Panc1 (cell line): ENCODE results near the gene ERC2. TPM values are rescaled to one million over a fixed set of nuclear protein-coding genes. Genes with fewer than 3 reads are reported as not detected.

ENCODE experiments used
- ATAC-seq: fragments of 200-7000 bp; cut with Tn5 transposase; 2 replicates; pipeline ENCODE4 v1.9.1; 2020; ENCODE audit warnings: mild to moderate bottlenecking, moderate library complexity
- BruUV-seq: library from RNA; stranded (reverse); fragments of 400-500 nt; replicated peaks from 2 replicates; lab custom pipeline; 2021; lab: Mats Ljungman, UMichigan
- CTCF ChIA-PET: fragments of 300-600 bp; sonication (Branson Sonifier 250); formaldehyde crosslinking; loops from one replicate; lab custom pipeline; 2022; ENCODE audit warnings: antibody characterized with exemption; lab: Charles Lee
- POLR2A ChIA-PET: fragments of 300-600 bp; sonication (Branson Sonifier 250); formaldehyde crosslinking; loops from one replicate; lab custom pipeline; 2022; ENCODE audit warnings: antibody characterized with exemption; lab: Charles Lee
- DNase-seq: peaks from one replicate; pipeline ENCODE4 v3.0.0-alpha.2; 2010; ENCODE audit warnings: low read depth, low spot score
- H3K27ac ChIP-seq: 2 replicates; pipeline ENCODE4 v1.5.1; 2011; ENCODE audit warnings: mild to moderate bottlenecking, low read length, inconsistent platforms
- H3K27me3 ChIP-seq: fragments of 200-500 bp; sonication (Bioruptor generic); 2 replicates; pipeline ENCODE4 v1.6.0; 2014; ENCODE audit warnings: low read length, inconsistent platforms; ENCODE audit not compliant: control insufficient read depth, insufficient read depth
- H3K36me3 ChIP-seq: fragments of 200-500 bp; sonication (Bioruptor generic); 2 replicates; pipeline ENCODE4 v1.5.1; 2014; ENCODE audit warnings: inconsistent platforms, mild to moderate bottlenecking, low read length, moderate library complexity; ENCODE audit not compliant: control insufficient read depth, insufficient read depth
- H3K4me1 ChIP-seq: 2 replicates; pipeline ENCODE4 v1.5.1; 2011; ENCODE audit warnings: inconsistent platforms, mild to moderate bottlenecking, low read length, moderate library complexity; ENCODE audit not compliant: control insufficient read depth, insufficient read depth
- H3K4me3 ChIP-seq, 2 experiments: 2 replicates each; pipeline ENCODE4 v1.5.1; 2011 to 2012; ENCODE audit warnings: low read depth in 2 of 2, low read length in 2 of 2, mild to moderate bottlenecking in 2 of 2, inconsistent platforms in 1 of 2, moderate library complexity in 1 of 2
- H3K9me3 ChIP-seq: fragments of 200-500 bp; sonication (Bioruptor generic); 2 replicates; pipeline ENCODE4 v1.5.1; 2014; ENCODE audit warnings: low read depth, mild to moderate bottlenecking, inconsistent platforms, low read length, moderate library complexity; ENCODE audit not compliant: control insufficient read depth, insufficient read depth
- CTCF ChIP-seq: fragments of 450-650 bp; IDR thresholded peaks from 2 replicates; pipeline ENCODE4 v1.5.1; 2017; ENCODE audit warnings: mild to moderate bottlenecking
- POLR2AphosphoS5 ChIP-seq: IDR thresholded peaks from 2 replicates; pipeline ENCODE4 v1.6.1; 2012; ENCODE audit warnings: mild to moderate bottlenecking, low read depth, low read length, moderate library complexity
- SIN3A ChIP-seq: IDR thresholded peaks from 2 replicates; pipeline ENCODE4 v1.6.1; 2012; ENCODE audit warnings: low read depth, mild to moderate bottlenecking, low read length, moderate library complexity, borderline replicate concordance; ENCODE audit not compliant: insufficient read depth
- TCF7L2 ChIP-seq: IDR thresholded peaks from 2 replicates; pipeline ENCODE4 v1.6.1; 2011; ENCODE audit warnings: mild to moderate bottlenecking, low read depth, low read length, inconsistent platforms
- in situ Hi-C: cut with HindIII; loops from 2 replicates; pipeline ENCODE4 v1.10.0; 2016; ENCODE audit warnings: low sequenced_read_pairs, low pct_unique_long_range_greater_than_20kb
- intact Hi-C: fragments of 100-400 bp; cut with micrococcal nuclease; formaldehyde crosslinking; loops from one replicate; pipeline ENCODE4 v1.10.0; 2022; ENCODE audit not compliant: unreplicated experiment
- total RNA-seq: library from RNA; stranded (reverse); gene quantifications from one replicate; pipeline ENCODE4 v1.2.1, GENCODE V29; 2021; ENCODE audit not compliant: unreplicated experiment
- TF ChIP-seq, protein P1 (sequence below), 2 experiments: IDR thresholded peaks; 2 replicates each; pipeline ENCODE4 v1.6.1; 2011 to 2012; ENCODE audit warnings: low read depth in 2 of 2, control low read depth in 1 of 2, low read length in 1 of 2, mild to moderate bottlenecking in 1 of 2, moderate library complexity in 1 of 2; ENCODE audit not compliant: insufficient read depth in 1 of 2

Gene ERC2
- total RNA-seq, 1 experiment from 2014 or later, result 0.33 TPM

- ATAC-seq (no peak), DNase-seq (no peak)
- Histone ChIP-seq H3K4me3 (no peak overlapping the region), H3K9me3 (no peaks in the 10 kb centered on the region), H3K4me1 (no peaks in the 10 kb centered on the region), H3K27ac (no peak overlapping the region), H3K27me3 (no peaks in the 10 kb centered on the region), H3K36me3 (no peaks in the 10 kb centered on the region)
- ChIA-PET CTCF (no interaction called here), POLR2A (no interaction called here)
- intact Hi-C loops, result no loop called here
- in situ Hi-C loops, result no loop called here
- BruUV-seq, result no TSS peak
- TF ChIP-seq CTCF, result no peak
- no peak for TF ChIP-seq POLR2AphosphoS5
- TF ChIP-seq SIN3A, result no peak
- TF ChIP-seq, protein P1, sequence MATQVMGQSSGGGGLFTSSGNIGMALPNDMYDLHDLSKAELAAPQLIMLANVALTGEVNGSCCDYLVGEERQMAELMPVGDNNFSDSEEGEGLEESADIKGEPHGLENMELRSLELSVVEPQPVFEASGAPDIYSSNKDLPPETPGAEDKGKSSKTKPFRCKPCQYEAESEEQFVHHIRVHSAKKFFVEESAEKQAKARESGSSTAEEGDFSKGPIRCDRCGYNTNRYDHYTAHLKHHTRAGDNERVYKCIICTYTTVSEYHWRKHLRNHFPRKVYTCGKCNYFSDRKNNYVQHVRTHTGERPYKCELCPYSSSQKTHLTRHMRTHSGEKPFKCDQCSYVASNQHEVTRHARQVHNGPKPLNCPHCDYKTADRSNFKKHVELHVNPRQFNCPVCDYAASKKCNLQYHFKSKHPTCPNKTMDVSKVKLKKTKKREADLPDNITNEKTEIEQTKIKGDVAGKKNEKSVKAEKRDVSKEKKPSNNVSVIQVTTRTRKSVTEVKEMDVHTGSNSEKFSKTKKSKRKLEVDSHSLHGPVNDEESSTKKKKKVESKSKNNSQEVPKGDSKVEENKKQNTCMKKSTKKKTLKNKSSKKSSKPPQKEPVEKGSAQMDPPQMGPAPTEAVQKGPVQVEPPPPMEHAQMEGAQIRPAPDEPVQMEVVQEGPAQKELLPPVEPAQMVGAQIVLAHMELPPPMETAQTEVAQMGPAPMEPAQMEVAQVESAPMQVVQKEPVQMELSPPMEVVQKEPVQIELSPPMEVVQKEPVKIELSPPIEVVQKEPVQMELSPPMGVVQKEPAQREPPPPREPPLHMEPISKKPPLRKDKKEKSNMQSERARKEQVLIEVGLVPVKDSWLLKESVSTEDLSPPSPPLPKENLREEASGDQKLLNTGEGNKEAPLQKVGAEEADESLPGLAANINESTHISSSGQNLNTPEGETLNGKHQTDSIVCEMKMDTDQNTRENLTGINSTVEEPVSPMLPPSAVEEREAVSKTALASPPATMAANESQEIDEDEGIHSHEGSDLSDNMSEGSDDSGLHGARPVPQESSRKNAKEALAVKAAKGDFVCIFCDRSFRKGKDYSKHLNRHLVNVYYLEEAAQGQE (IDR thresholded peaks at IDR 0.05; ENCODE audit: insufficient read depth in 1 of 2, low read depth in 2 of 2, low read length in 1 of 2), result no peak
- no peak for TF ChIP-seq TCF7L2
Measured at GRCh38 chr3:55630280-55630920, 837.9 kb downstream of the ERC2 start.

- no peak overlapping the region for H3K4me3 ChIP-seq
- no peaks in the 10 kb centered on the region for H3K36me3 ChIP-seq
- ChIA-PET CTCF (no interaction called here), POLR2A (no interaction called here)
- intact Hi-C loops, result no loop called here
- no peak overlapping the region for H3K27ac ChIP-seq
- DNase-seq (no peak), ATAC-seq (no peak)
- no peaks in the 10 kb centered on the region for H3K9me3 ChIP-seq
- in situ Hi-C loops, result no loop called here
- H3K4me1 ChIP-seq, result no peaks in the 10 kb centered on the region
- no peak for TF ChIP-seq POLR2AphosphoS5
- no peaks in the 10 kb centered on the region for H3K27me3 ChIP-seq
- BruUV-seq, result no TSS peak
Measured at GRCh38 chr3:55629432-55629831, 838.8 kb downstream of the ERC2 start.

DNA sequence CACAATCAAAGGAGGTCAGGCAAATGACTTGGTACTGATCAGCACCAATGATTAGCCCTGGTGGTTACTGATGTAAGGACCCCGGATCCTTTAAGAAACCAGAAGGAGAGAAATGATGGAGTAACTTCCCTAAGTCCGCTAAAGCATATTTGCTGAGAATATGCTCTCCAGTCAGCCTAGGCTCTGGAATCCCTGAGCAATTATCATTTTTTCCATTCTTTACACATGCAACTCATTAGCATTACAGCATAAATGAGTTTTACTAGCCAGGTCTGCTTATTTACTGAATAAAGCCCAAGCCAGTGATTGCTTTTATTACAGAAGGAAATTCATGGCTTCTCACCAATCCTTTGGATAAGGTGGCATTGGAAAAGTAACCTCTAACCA, 842.0 kb downstream of the ERC2 start:
- H3K4me3 ChIP-seq, result no peak overlapping the region
- ChIA-PET CTCF (no interaction called here), POLR2A (no interaction called here)
- H3K9me3 ChIP-seq, result no peaks in the 10 kb centered on the region
- no peaks in the 10 kb centered on the region for H3K36me3 ChIP-seq
- ATAC-seq (no peak), DNase-seq (no peak)
- in situ Hi-C loops (no loop called here), intact Hi-C loops (no loop called here)
- no TSS peak for BruUV-seq
- TF ChIP-seq POLR2AphosphoS5, result no peak
- H3K4me1 ChIP-seq, result no peaks in the 10 kb centered on the region
- H3K27ac ChIP-seq, result no peak overlapping the region
- H3K27me3 ChIP-seq, result no peaks in the 10 kb centered on the region
